Natural killer cell (primary cell): ENCODE data around the gene SERPINE2. TPM values are rescaled to one million over a fixed set of nuclear protein-coding genes. Genes with fewer than 3 reads are reported as not detected.

ENCODE experiments used
- ATAC-seq, 3 donors: fragments of 150-1000 bp in 2 of 3; fragments of 200-7000 bp in 1 of 3; cut with Tn5 transposase; 1 replicate in 1 of 3; 2 replicates in 2 of 3; pipeline ENCODE4 v1.10.0; 2021; ENCODE audit warnings: mild to moderate bottlenecking in 2 of 3, moderate library complexity in 2 of 3
- DNase-seq, 2 donors: peaks; one replicate each; pipeline versions ENCODE4 v3.0.0 to v3.0.0-alpha.2; 2013 to 2021; ENCODE audit warnings: mixed read lengths in 1 of 2
- H3K27ac ChIP-seq: one replicate; pipeline ENCODE4 v1.5.1; 2013; ENCODE audit warnings: mild to moderate bottlenecking, low read length
- H3K27me3 ChIP-seq: one replicate; pipeline ENCODE4 v1.6.1; 2013; ENCODE audit warnings: low read length; ENCODE audit not compliant: control insufficient read depth, insufficient read depth
- H3K36me3 ChIP-seq: one replicate; pipeline ENCODE4 v1.6.1; 2013; ENCODE audit warnings: low read length; ENCODE audit not compliant: control insufficient read depth, insufficient read depth
- H3K4me1 ChIP-seq: one replicate; pipeline ENCODE4 v1.6.1; 2013; ENCODE audit warnings: low read length; ENCODE audit not compliant: control insufficient read depth, insufficient read depth
- H3K4me3 ChIP-seq: one replicate; pipeline ENCODE4 v1.5.1; 2013; ENCODE audit warnings: low read length
- H3K9me3 ChIP-seq: one replicate; pipeline ENCODE4 v1.6.1; 2013; ENCODE audit warnings: low read length; ENCODE audit not compliant: control insufficient read depth, insufficient read depth
- H3K27ac Mint-ChIP-seq, 2 donors: one replicate each; pipeline ENCODE4 v1.8.0; 2022; ENCODE audit warnings: mild to moderate bottlenecking in 2 of 2, mixed read lengths in 2 of 2, moderate library complexity in 1 of 2
- H3K27me3 Mint-ChIP-seq, 2 donors: one replicate each; pipeline ENCODE4 v1.8.0; 2022; ENCODE audit warnings: low read depth in 2 of 2, mixed read lengths in 2 of 2
- H3K36me3 Mint-ChIP-seq: one replicate; pipeline ENCODE4 v1.8.0; 2022; ENCODE audit warnings: mixed read lengths
- H3K4me1 Mint-ChIP-seq, 2 donors: one replicate each; pipeline ENCODE4 v1.8.0; 2022; ENCODE audit warnings: mixed read lengths in 2 of 2
- H3K4me3 Mint-ChIP-seq: one replicate; pipeline ENCODE4 v1.8.0; 2022; ENCODE audit warnings: mild to moderate bottlenecking, moderate library complexity, mixed read lengths
- H3K9me3 Mint-ChIP-seq, 2 donors: one replicate each; pipeline ENCODE4 v1.8.0; 2022; ENCODE audit warnings: mixed read lengths in 2 of 2
- CTCF ChIP-seq: fragments of 200-600 bp; IDR thresholded peaks from one replicate; pipeline ENCODE4 v1.8.0; 2022; ENCODE audit warnings: antibody characterized with exemption
- WGBS: methylation state at CpG from one replicate; pipeline ENCODE4 v1.1.7; 2013; ENCODE audit warnings: missing lambda C conversion rate; ENCODE audit not compliant: insufficient coverage; 5-methylcytosine and 5-hydroxymethylcytosine counted together
- intact Hi-C: fragments of 100-400 bp; cut with micrococcal nuclease; formaldehyde crosslinking; loops from one replicate; pipeline ENCODE4 v1.14.2; 2022
- total RNA-seq, 4 donors: library from RNA; stranded (reverse); fragments of 120-200 nt in 1 of 4; gene quantifications; one replicate each; pipeline versions ENCODE4 v1.2.3 to v1.2.4, GENCODE V29; 2013 to 2022

SERPINE2 gene
- total RNA-seq, 3 donors from 2014 or later (not counting 1 experiment from before 2014, with no cell fraction given) = 3.5 to 14.6 (median 8.4) TPM

- no peak overlapping the region for H3K4me3 ChIP-seq
- H3K27me3 ChIP-seq = no peaks in the 10 kb centered on the region
- no peaks in the 10 kb centered on the region for H3K9me3 Mint-ChIP-seq
- WGBS = 98% methylated on average over 3 of the region's 3 CpGs
- H3K4me1 Mint-ChIP-seq = peaks cover 9 to 11% of the 10 kb centered on the region in 2 donors
- H3K27ac ChIP-seq = no peak overlapping the region
- no peak for TF ChIP-seq CTCF
- no peaks in the 10 kb centered on the region for H3K36me3 Mint-ChIP-seq
- H3K4me3 Mint-ChIP-seq = no peak overlapping the region
- no peaks in the 10 kb centered on the region for H3K9me3 ChIP-seq
- intact Hi-C loops = loop anchor here (5.0 kb wide), 1 partner anchor 394 kb away; no protein-coding TSS in a partner anchor
- ATAC-seq (no peak), DNase-seq (no peak)
- H3K27ac Mint-ChIP-seq = no peak overlapping the region
- H3K4me1 ChIP-seq = no peaks in the 10 kb centered on the region
- H3K27me3 Mint-ChIP-seq = no peaks in the 10 kb centered on the region
- peaks cover 5% of the 10 kb centered on the region for H3K36me3 ChIP-seq
Measured at GRCh38 chr2:223973606-223974005, 65.5 kb downstream of the SERPINE2 start.

GRCh38 chr2:223972656-223973102, 66.4 kb downstream of the SERPINE2 start:
- WGBS = 91% methylated on average over 7 of the region's 7 CpGs

GRCh38 chr2:223971731-223972130, 67.4 kb downstream of the SERPINE2 start:
- Mint-ChIP-seq H3K4me3 (no peak overlapping the region), H3K27ac (no peak overlapping the region), H3K4me1 (peaks cover 9 to 11% of the 10 kb centered on the region in 2 donors), H3K36me3 (no peaks in the 10 kb centered on the region), H3K9me3 (no peaks in the 10 kb centered on the region), H3K27me3 (no peaks in the 10 kb centered on the region)
- intact Hi-C loops = loop anchor here (5.0 kb wide), 1 partner anchor 396 kb away; no protein-coding TSS in a partner anchor
- 95% methylated on average over 4 of the region's 5 CpGs for WGBS
- H3K4me1 ChIP-seq = no peaks in the 10 kb centered on the region
- no peak overlapping the region for H3K4me3 ChIP-seq
- DNase-seq (no peak), ATAC-seq (no peak)
- no peak for TF ChIP-seq CTCF
- H3K9me3 ChIP-seq = no peaks in the 10 kb centered on the region
- peaks cover 14% of the 10 kb centered on the region for H3K36me3 ChIP-seq
- no peaks in the 10 kb centered on the region for H3K27me3 ChIP-seq
- no peak overlapping the region for H3K27ac ChIP-seq

More at GRCh38 chr2:223972656-223973102, 66.4 kb downstream of the SERPINE2 start:
- H3K27me3 Mint-ChIP-seq = no peaks in the 10 kb centered on the region
- no peak overlapping the region for H3K4me3 ChIP-seq
- H3K9me3 Mint-ChIP-seq = no peaks in the 10 kb centered on the region
- DNase-seq (no peak), ATAC-seq (no peak)
- no peak overlapping the region for H3K4me3 Mint-ChIP-seq
- H3K36me3 Mint-ChIP-seq = no peaks in the 10 kb centered on the region
- H3K27ac Mint-ChIP-seq = no peak overlapping the region
- no peaks in the 10 kb centered on the region for H3K27me3 ChIP-seq
- no peak overlapping the region for H3K27ac ChIP-seq
- intact Hi-C loops = loop anchor here (5.0 kb wide), 1 partner anchor 395 kb away; no protein-coding TSS in a partner anchor
- no peak for TF ChIP-seq CTCF
- peaks cover 9 to 11% of the 10 kb centered on the region in 2 donors for H3K4me1 Mint-ChIP-seq
- H3K4me1 ChIP-seq = no peaks in the 10 kb centered on the region
- H3K36me3 ChIP-seq = peaks cover 9% of the 10 kb centered on the region
- no peaks in the 10 kb centered on the region for H3K9me3 ChIP-seq
